Esophagus squamous epithelium (tissue), 5 donors: Measurements from ENCODE around the gene TCAF1. TPM values are rescaled to one million over a fixed set of nuclear protein-coding genes. Genes with fewer than 3 reads are reported as not detected.

Experiments
- DNase-seq: peaks from one replicate; lab custom pipeline; 2025; lab: John Stamatoyannopoulos, UW
- H3K27ac ChIP-seq, 4 donors: fragments of 200-600 bp; sonication (generic); one replicate each; pipeline ENCODE4 v1.5.1; 2016 to 2019; ENCODE audit warnings: mild to moderate bottlenecking in 1 of 4
- H3K27me3 ChIP-seq, 4 donors: fragments of 200-600 bp; sonication (generic); 1 replicate in 3 of 4; 2 replicates in 1 of 4; pipeline versions ENCODE4 v1.5.1 to v1.6.0; 2017 to 2021; ENCODE audit warnings: antibody characterized with exemption in 1 of 4
- H3K36me3 ChIP-seq, 3 donors: fragments of 200-600 bp; sonication (generic); one replicate each; pipeline ENCODE4 v1.5.1; 2016 to 2019
- H3K4me1 ChIP-seq, 3 donors: fragments of 200-600 bp; sonication (generic); one replicate each; pipeline ENCODE4 v1.5.1; 2017 to 2019
- H3K4me3 ChIP-seq, 4 donors: fragments of 200-600 bp; sonication (generic); 1 replicate in 3 of 4; 2 replicates in 1 of 4; pipeline ENCODE4 v1.5.1; 2016 to 2019; ENCODE audit warnings: mild to moderate bottlenecking in 2 of 4, moderate library complexity in 1 of 4
- H3K9me3 ChIP-seq, 3 donors: fragments of 200-600 bp; sonication (generic); one replicate each; pipeline ENCODE4 v1.5.1; 2016 to 2019
- CTCF ChIP-seq, 6 experiments: fragments of 450-650 bp in 4 of 6; fragments of 200-600 bp in 2 of 6; sonication (generic) in 2 of 6; IDR thresholded peaks; one replicate each; pipeline ENCODE4 v1.5.1; 2016 to 2019; ENCODE audit warnings: antibody characterized with exemption in 6 of 6, mild to moderate bottlenecking in 4 of 6, moderate library complexity in 4 of 6
- POLR2A ChIP-seq, 4 donors: fragments of 450-650 bp; IDR thresholded peaks; one replicate each; pipeline ENCODE4 v1.6.1; 2017; ENCODE audit warnings: antibody characterized with exemption in 4 of 4, mild to moderate bottlenecking in 4 of 4, moderate library complexity in 3 of 4
- WGBS, 2 donors: methylation state at CpG; one replicate each; pipeline ENCODE4 v1.1.5; 2018; 5-methylcytosine and 5-hydroxymethylcytosine counted together
- intact Hi-C: fragments of 100-400 bp; cut with DNase I; formaldehyde crosslinking; loops from one replicate; pipeline ENCODE4 v1.15.0; 2022
- total RNA-seq, 4 donors: library from RNA; depleted of rRNA; stranded (reverse); fragments of >200 nt; gene quantifications; one replicate each; pipeline ENCODE4 v1.1.0, GENCODE V29; 2016
- donor health status: DM: yes; HTN: yes; CAD: no.

The TCAF1 gene
- total RNA-seq, 4 donors from 2014 or later: 8.1 to 25.4 (median 13.2) TPM

GRCh38 chr7:143936087-143937009, 34.4 kb upstream of the TCAF1 start:
- no peaks in the 10 kb centered on the region for H3K9me3 ChIP-seq
- WGBS, 2 donors: 65 to 72% methylated on average over 4 of the region's 4 CpGs
- no peaks in the 10 kb centered on the region for H3K36me3 ChIP-seq
- H3K27ac ChIP-seq: no peak overlapping the region
- no peak overlapping the region for H3K4me3 ChIP-seq
- H3K27me3 ChIP-seq: no peaks in the 10 kb centered on the region
- TF ChIP-seq POLR2A (IDR thresholded peaks at IDR 0.05) (no peak), CTCF (IDR thresholded peaks at IDR 0.05) (no peak)
- intact Hi-C loops: no loop called here
- no peak for DNase-seq
- H3K4me1 ChIP-seq: no peaks in the 10 kb centered on the region

- Histone ChIP-seq H3K36me3 (no peaks in the 10 kb centered on the region), H3K9me3 (no peaks in the 10 kb centered on the region), H3K4me1 (no peaks in the 10 kb centered on the region), H3K4me3 (no peak within 1 kb of the TSS), H3K27me3 (no peaks in the 10 kb centered on the region), H3K27ac (no peak within 1 kb of the TSS)
- no peak for DNase-seq
- no peak for TF ChIP-seq CTCF (IDR thresholded peaks at IDR 0.05)
- no peak for TF ChIP-seq POLR2A (IDR thresholded peaks at IDR 0.05)
- WGBS, 2 donors: 46 to 58% methylated on average over 3 of the region's 3 CpGs
- intact Hi-C loops: no loop called here
Observed at GRCh38 chr7:143934526-143935325, 32.8 kb upstream of the TCAF1 start, which contains the start of gene OR2F2. Gene OR2F2 (plus strand): TSS chr7:143935233. CDS start chr7:143935233, 0 bp downstream.

- no peaks in the 10 kb centered on the region for H3K36me3 ChIP-seq
- DNase-seq: no peak
- H3K4me3 ChIP-seq: no peak overlapping the region
- H3K27me3 ChIP-seq: no peaks in the 10 kb centered on the region
- H3K4me1 ChIP-seq: no peaks in the 10 kb centered on the region
- no peaks in the 10 kb centered on the region for H3K9me3 ChIP-seq
- intact Hi-C loops: no loop called here
- H3K27ac ChIP-seq: no peak overlapping the region
- no peak for TF ChIP-seq CTCF (IDR thresholded peaks at IDR 0.05)
- TF ChIP-seq POLR2A (IDR thresholded peaks at IDR 0.05): no peak
Observed at GRCh38 chr7:143931739-143932138, 29.8 kb upstream of the TCAF1 start.

GRCh38 chr7:143929224-143929920, 27.4 kb upstream of the TCAF1 start:
- H3K4me3 ChIP-seq: no peak overlapping the region
- H3K27me3 ChIP-seq: no peaks in the 10 kb centered on the region
- 87 to 94% methylated on average over 1 of the region's 1 CpG for WGBS, 2 donors
- TF ChIP-seq CTCF (IDR thresholded peaks at IDR 0.05) (no peak), POLR2A (IDR thresholded peaks at IDR 0.05) (no peak)
- intact Hi-C loops: no loop called here
- no peak for DNase-seq
- no peaks in the 10 kb centered on the region for H3K9me3 ChIP-seq
- no peaks in the 10 kb centered on the region for H3K36me3 ChIP-seq
- no peak overlapping the region for H3K27ac ChIP-seq
- H3K4me1 ChIP-seq: no peaks in the 10 kb centered on the region
